SK-N-DZ (cell line): ENCODE data around the gene DCST1.

ENCODE experiments used
- DNase-seq: peaks from one replicate; pipeline ENCODE4 v3.0.0-alpha.2; 2015; ENCODE audit warnings: low spot score

Gene DCST1

DNA sequence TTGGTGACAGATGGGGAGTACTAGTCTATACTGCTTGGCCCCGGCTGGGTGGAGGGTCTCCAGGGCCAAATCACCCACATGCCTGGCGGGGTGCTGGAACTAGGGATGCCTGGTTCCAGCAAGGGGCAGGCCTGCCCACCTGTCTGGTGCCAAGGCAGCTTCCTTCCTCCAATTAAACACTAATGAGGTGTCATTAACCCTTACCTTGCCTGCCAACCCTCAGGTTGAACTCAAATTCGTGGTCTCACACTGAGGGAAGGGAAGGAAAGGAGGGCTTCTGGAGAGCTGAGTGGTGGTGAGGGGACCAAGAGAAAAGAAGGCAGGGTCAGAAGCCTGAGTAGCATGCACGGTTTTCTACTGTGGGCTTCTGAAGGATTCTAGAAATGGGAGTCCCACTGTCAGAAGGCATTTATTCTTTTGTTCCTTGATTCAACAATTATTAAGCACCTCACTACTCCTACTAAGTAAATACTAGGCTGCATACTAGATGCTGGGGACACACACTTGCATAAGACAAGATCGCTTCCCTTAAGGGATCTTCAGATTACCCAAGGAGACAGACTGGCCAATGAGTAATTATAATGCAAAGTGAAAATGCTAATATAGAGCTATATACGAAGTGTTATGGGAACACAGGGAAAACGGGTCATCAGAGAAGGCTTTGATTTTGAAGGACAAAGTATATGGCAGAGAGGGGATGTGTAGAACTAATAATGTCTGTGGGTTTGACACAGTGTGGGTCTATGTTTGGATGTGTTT lies 39.1 kb downstream of the DCST1 start:
- DNase-seq = no peak

DNA sequence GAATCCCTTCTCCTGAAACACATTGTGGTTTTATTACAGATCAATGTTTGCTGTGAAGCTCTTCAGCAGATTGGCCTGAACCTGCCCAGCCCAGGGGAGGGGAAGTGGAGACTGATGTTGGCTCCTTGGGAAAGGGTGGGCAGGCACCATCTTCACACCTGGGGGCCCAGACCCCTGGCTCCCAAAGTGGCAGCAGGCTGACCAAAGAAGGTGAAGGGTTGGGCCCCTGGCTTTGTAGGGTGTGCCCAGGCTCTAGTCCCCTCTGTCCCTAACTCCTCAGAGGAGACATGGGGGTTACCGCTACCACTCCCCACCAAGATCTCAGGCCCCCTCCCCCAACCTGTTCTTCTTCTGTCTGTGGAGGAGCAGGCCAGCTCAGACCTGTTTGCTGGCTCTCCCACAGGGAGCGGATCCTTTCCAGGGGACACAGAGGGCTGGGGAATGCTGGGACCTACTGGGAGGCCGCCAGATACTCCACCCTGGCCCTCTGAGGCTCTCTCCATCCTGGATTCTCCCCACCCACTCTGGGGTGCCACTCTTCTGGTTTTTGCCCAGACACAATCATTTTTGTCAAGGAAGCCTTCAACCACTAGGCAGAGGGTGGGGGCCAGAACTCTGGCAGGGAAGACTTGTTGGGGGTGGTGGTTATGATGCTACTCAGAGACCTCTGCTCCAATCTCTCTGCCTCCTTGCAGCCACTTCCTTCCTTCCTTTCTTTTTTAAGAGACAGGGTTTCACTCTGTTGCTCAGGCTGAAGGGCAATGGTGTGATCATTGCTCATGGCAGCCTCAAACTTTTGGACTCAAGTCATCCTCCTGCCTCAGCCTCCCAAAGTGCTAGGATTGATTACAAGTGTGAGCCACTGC lies 40.0 kb downstream of the DCST1 start:
- no peak for DNase-seq

DNA sequence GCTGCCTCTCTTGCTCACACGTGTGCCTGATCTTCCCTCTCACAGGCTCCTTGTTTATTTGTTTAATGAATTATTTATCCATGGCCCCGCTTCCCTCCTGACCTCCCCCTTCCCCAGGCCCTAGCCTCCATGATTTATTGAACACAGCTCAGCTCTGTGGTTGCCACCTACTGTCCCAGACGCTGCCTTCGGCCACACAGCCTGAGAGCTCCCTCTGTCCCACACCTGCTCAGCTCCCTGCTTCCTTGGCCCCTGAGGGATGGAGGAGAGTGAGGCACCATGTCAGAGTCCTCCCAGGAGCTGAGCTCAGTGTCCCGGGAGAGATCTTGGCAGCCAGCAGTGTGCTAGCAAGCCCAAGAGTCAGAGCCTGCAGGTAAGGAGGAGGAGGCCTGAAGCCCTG lies 41.9 kb downstream of the DCST1 start:
- DNase-seq = no peak

DNA sequence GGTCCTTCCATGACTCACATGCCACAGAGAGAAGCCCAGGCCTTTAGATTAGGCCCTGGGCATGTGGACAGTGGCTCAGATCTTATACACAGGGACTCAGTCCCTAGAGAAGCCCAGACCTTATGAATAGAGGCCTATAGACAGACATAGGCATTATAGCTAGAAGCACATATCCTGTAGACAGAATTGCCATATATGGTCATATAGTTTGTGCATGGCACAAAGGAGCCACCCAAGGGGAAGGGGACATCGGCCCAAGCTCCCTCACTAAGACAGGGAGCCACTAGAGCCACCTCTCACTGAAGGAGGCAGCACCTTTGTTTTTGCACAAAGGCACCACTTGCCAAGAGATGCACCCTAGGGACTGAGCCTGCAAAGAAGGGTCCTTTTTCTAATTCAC lies 42.7 kb downstream of the DCST1 start:
- peak; percentile 52 for DNase-seq

DNA sequence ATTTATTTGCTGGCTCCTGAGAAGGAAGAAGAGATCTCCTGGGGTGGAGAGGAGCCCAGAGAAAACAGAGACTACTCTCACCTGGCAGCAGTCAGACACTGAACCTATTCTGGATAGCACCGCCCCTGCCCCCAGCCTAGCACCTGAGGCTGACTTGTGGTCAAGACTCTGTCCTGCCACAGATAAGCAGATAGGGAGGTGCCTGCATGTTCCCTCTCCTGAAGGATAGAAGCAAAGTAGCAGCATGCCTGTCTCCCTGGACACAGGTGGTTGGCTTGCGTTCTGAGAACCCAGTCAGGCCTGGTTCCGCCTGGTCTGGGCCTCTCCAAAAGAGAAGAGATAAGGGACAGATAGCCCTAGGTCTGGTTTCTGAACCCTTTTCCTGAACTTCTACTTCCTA lies 43.7 kb downstream of the DCST1 start:
- no peak for DNase-seq

DNA sequence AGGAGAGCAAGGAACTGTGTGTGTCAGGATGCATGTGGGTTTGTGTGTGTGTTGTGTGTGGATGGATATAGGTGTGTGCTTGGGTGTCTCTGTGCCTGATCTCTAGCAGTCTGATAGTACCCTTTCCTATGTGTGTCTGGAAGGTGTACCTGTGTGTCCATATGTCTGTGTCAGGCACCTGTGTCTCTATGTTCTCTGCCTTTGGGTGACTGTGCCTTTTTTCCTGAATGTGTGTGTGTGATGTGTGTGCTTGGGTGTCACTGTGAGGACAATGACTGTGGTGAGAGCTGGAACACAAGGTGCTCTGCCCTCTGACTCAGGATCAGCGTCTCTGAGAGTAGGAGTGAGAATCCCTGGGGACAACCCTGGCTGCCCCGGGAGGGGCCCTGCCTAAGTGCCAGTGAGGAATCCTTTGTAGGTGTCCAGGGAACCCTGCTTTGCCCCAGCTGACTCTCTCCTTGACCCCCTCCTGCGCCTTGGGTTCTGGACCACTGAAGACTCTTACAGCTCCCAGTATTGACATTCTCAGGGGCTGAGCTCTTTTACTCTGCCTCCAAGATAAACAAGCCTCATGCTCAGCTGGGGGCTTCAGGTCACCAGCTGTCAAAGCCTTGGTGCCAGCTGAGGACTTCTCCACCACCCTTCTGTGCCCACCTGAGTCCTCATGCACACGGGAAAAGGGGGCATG lies 44.3 kb downstream of the DCST1 start:
- DNase-seq = no peak

DNA sequence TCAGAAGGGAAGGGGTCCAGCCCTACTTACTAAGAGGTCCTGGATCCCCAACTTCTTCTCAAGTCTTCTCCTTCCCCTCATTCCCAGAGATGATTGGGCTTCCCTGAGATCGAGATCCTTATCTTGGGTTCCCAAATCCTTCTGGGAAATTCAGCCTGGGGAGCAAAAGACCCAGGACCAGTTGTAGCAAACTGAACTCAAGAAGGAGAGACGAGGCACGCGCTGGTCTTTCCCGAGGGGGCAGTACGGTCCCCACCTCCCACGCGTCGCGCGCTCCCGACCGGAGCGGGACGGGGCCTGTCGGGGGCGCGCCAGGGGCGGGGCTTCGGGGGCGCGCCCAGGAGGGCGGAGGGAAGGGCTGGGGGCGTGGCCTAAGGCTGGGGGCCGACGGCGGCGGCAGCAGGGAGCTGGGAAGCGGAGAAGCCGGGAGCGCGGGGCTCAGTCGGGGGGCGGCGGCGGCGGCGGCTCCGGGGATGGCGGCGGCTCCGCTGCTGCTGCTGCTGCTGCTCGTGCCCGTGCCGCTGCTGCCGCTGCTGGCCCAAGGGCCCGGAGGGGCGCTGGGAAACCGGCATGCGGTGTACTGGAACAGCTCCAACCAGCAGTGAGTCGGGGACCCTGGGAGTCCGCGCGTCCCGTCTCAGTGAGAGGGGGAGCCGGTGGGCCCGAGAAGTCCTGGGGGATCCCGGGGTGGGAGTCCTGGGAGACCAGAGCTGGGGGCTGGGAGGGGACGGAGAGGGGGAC lies 45.0 kb downstream of the DCST1 start, which contains the start of gene EFNA3:
Gene EFNA3 (plus strand): TSS at position 369 of the 741 bp plus-strand sequence. CDS start 105 bp downstream, at position 474.
- peak; percentile 75 for DNase-seq

DNA sequence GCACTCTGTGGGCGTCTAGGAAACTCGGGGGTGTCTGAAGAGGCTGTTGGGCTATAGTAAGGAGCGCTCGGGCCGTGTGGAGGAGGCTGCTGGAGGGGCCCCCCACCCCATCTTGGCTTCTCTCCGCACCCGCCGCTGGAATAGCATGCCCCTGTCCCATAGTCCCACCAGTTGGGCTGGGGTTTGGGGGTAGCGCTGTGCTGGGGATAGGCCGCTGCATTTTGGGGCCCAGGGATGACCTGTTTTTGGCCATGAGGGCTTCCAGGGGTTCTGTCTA lies 45.5 kb downstream of the DCST1 start:
- DNase-seq = no peak

DNA sequence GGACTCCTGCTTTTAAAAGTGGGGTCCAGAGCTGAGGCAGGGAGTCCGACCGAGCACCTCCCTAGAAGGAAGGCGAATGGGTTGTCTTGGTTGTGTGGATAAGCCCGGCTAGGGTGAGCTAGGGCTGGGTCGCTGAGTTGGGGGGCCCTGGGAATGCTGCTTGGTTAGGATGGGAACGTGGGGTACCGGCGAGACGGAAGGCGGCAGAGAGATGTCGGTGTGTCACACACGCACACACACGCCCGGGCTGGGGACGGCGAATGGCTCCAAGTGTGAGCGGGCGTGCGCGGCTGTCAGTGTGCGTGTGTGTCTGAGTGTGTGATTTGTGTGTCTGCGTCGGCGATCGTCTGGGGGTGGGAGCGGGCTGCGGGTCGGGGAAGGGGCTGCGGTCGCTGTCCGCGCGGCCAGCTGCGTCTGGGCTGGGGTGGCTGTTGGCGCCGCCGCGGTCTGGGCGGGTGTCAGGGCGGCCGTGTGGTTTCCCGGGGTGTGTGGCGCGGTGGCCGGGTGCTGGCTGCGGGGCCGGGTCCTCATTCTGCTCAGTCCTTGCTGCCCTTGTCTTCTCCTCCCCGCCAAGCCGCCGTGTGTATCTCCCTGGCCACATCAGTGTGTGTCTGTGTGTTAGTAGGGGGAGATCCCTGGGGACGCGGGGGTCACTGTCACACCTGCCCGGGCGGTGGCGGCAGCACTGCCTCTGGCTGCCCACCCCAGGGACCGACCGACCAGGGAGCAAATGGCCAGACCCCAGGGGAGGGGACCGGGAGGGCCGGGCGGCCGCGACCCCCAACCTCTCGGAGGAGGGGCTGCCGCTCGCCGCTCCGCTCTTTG lies 46.1 kb downstream of the DCST1 start:
- DNase-seq = peak; percentile 54

DNA sequence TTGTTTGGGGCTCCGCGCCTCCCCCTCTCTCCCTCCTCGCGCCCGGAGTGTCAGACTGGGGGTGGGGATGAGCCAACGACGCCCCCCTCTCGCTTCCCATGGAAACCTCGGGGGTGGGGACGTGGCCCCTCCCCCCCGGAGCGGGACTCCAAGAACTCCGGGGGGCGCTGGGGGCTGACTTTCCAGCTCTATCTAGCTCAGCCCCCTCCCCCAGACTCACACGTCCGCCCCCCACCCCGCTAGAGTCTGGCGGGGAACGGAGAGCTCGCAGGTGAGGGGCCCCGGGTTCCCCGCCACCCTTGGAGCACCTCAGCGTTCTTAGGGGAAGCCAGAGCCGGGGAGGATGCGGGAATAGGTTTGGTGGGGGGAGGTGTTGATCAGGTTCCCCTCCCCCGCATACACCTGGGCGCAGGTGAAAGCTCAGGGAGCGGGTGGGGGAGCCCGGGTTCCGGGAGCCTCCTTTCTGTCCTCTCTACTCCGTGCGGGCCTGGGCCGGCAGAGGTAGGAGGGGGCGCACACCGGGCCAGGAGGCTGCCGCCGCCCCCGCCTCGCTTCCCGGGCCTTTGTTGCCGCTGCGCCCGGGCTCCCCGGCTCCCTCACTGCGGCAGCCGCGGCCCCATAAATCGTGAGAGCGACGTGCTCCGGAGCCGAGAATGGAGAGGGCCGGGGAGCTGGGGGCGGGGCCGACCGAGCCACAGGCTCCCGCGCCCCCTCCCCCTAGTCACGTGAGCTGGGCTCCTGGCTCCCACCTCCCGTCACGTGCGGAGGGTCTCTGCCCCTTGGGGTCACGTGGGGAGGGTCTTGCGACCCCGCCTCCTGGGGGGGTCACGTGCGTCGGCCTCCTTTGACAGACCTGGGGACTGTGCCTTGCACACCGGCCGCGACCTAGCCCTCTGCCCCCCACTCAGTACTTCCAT lies 46.9 kb downstream of the DCST1 start:
- DNase-seq = peak; percentile 94

DNA sequence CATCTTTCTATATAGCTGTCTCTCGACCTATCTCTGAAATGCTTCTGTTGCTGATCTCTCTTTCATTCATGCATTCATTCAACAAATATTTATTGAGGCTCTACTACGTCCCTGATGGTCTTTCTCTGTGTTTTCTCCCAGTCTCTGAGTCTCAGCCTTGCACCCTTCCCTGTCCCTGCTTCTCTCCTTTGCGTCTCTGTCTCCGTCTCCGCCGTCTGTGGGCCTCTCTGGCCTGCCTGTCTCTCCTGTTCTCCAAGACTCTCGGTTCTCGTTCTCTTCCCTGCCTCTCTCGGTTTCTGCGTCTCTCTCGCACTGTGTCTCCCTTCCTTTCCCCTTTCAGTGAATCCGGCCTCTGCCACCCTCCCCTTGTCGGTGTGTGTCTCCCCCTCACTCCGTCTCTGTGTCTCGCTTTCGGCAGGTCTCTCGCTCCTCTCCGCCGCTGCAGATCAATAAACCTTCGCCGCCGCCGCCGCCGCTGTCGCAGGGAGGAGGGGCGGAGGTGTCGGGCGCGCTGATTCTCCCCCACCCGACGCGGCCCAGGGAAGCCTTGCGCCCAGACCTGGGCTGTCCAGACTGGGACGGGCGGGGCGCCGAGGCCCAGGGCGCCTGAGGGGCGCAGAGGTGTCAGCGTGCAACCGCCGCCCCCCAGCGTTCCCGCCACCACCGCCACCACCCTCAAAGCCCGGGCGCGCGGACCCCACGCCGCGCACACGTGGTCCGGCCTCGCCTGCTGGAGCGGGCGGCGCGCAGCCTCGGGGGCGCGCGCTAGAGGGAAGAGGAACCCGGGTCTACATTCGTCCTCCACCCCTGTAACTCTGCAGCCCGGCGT lies 48.1 kb downstream of the DCST1 start:
- DNase-seq = no peak

DNA sequence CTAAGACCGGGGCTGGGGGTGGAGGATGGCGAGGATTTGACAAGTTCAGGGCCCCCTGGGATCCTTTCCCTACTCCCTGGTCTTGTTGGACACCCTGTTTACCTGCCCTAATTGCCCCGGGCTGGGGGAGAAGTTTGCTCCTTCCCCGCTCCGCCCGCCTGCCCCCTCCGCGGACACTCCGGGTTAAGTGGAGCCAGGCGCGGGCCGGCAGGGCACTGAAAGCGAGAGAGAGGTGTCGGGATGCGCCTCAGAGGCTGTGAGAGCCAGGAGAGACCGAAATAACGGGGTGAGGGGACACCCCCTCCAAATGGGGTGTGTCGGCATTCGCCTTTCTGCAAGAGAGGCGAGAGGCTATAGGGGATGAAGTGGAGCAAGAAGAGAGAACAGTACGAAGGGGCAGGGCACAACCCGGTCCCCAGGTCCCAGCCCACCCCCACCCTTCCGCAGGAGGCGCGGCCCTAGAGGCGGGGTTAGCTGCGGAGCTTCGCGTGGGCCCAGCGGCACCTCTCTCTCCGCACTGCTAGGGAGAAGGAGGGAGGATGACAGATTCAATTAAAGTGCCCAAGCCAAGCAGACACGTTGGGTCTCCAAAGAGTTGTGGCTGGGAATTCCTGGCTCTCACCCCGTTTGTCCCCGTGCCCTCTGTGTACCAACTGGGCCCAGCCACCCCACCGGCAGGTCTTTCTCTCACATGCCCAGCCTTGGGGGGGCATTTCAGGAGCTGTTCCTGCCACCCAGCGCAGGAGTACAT lies 48.9 kb downstream of the DCST1 start:
- peak; percentile 57 for DNase-seq

DNA sequence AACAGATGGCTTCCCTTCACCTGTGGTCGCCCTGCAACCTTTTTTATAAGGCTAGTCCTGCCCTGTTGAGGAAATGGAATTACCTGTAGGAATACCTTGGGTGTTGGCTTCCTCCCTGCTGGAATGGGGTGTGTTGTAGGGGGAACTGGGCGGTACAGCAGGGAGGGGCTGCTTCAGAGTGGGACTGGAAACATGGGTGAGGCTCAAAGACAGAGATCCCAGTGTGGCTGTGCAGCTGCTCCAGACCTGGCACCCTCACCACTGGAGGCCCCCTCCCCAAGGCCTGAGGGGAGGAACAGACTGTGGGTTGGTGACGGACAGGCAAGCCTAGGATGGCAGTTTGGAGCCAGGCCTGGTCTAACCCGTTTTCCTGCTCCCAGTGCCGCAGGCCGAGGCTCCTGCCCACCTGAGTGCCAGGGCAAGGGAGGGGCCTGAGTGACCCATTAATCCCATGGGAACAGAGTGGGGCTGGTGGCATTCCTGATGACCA lies 49.5 kb downstream of the DCST1 start:
- DNase-seq = no peak

DNA sequence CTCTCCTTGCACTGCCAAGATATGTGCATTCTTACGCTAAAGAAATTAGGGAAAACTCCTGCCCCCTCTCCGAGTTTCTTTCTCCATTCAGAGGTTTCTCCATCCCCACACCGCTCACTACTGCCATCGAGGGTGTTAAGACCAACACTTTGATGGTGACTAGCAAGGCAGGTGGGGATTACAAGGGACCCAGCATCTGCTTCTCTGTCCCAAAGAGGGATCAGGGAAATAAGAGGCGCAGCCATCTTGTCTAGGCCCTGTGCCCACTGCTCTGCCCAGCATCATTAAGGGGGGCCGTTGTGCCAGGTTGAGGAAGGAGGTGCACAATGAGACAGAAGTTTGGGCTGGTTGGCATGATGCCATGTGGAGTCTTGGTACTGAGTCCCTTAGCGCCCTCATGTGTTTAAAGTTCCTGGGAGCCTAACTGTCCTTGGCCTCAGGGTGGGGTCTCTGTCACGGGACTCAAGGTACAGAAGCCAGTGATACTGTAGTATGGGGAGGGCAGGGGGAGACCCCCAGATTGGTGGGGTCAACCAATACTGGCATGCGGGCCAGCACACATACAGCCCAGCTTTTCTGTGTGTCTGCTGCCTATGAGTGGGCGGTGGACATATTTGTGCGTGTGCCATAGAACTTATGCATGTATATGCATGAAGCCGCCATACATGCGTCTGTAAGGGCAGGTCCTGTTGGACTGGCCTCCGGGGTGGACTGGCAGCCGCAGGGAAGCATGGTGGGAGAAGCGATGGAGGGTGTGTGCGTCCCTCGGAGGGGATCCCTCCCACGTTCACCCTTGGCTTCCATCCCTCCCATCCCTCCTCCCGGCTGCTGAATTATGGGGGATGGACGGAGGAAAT lies 50.5 kb downstream of the DCST1 start:
- no peak for DNase-seq

DNA sequence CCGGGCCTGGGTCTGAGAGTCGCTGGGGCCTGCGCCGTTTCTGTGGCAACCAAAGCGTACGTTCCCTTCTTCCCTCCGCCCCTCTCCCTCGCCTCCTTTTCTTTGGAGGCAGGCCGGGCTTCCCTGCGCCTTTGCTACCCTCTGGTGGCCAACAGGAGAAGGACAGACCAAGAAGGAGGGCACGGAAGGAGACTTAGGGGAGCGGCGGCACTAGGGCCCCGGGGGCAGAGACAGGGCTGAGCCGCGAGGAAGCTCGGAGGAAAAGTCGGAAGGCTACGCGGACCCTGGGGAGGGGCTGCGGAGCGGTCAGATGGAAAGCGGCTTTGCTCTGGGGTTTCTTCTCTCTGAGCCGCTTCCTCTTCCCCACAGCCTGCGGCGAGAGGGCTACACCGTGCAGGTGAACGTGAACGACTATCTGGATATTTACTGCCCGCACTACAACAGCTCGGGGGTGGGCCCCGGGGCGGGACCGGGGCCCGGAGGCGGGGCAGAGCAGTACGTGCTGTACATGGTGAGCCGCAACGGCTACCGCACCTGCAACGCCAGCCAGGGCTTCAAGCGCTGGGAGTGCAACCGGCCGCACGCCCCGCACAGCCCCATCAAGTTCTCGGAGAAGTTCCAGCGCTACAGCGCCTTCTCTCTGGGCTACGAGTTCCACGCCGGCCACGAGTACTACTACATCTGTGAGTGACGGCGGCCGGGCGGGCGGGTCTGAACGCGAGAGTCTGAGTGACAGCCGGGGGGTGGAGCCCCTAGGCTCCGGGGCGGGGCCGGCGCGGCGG lies 51.3 kb downstream of the DCST1 start:
- DNase-seq = peak; percentile 99

DNA sequence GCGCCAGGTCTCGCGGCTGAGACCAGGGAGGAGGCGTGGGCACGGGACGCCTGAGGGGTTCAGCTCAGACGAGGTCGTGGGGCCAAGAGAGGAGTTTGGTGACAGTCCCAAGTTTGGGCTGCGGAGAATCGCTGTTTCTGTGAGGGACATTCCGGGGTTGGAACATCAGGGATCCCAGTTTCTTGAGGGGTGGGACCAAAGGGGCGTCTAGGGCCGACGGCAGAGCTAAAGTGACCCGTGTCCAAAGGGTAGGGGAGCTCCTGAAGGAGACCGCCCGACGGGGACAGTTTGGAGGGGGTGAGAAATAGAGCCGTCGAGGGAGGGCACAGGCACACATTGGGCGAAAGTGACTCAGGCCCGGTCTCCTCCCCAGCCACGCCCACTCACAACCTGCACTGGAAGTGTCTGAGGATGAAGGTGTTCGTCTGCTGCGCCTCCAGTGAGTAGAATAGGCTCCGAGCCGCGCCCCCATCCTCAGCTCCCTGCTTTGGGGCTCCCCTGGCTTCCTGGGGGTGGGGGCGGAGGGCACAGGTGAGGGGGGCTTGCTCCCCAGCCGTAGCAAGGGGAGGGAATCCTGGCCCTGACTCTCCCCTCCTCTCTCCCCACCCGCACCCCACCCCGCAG lies 52.0 kb downstream of the DCST1 start:
- no peak for DNase-seq
